Measurements from ENCODE around the gene PLCD3. TPM values are rescaled to one million over a fixed set of nuclear protein-coding genes. Genes with fewer than 3 reads are reported as not detected.

The PLCD3 gene
- total and polyA plus RNA-seq, 2 of the 13 experiments (the other 11 are each of a cell fraction or from before 2014, with no cell fraction given) = 11.3 to 39.1 TPM

GRCh38 chr17:45162025-45162687 lies 29.8 kb upstream of the PLCD3 start (continued):
- no peak for TF ChIP-seq KIAA2018 (CRISPR knock-in tag; IDR thresholded peaks at IDR 0.05; ENCODE audit: borderline replicate concordance)
- TF ChIP-seq NFKBIZ (CRISPR knock-in tag; IDR thresholded peaks at IDR 0.05) = no peak
- no peak for TF ChIP-seq KMT2B (CRISPR knock-in tag; IDR thresholded peaks at IDR 0.05)
- no peak for TF ChIP-seq ARID3A (IDR thresholded peaks at IDR 0.05; ENCODE audit: low read depth, low read length)
- no peak for TF ChIP-seq ZNF337 (CRISPR knock-in tag; IDR thresholded peaks at IDR 0.05; ENCODE audit: borderline replicate concordance, low read depth)
- TF ChIP-seq MIXL1 (CRISPR knock-in tag; IDR thresholded peaks at IDR 0.05) = no peak
- no peak for TF ChIP-seq ZNF3 (CRISPR knock-in tag; IDR thresholded peaks at IDR 0.05)
- TF ChIP-seq XRCC5 (optimal IDR thresholded peaks at IDR 0.05; ENCODE audit: low read length) = no peak
- TF ChIP-seq JUN (CRISPR knock-in tag; IDR thresholded peaks at IDR 0.05) = no peak
- no peak for TF ChIP-seq ZNF878 (CRISPR knock-in tag; IDR thresholded peaks at IDR 0.05)
- no peak for TF ChIP-seq NCOA2 (CRISPR knock-in tag; IDR thresholded peaks at IDR 0.05)
- no peak for TF ChIP-seq ZNF232 (CRISPR knock-in tag; IDR thresholded peaks at IDR 0.05; ENCODE audit: borderline replicate concordance)
- no peak for TF ChIP-seq FOXM1 (CRISPR knock-in tag; IDR thresholded peaks at IDR 0.05)
- no peak for TF ChIP-seq ZNF550 (CRISPR knock-in tag; IDR thresholded peaks at IDR 0.05; ENCODE audit: borderline replicate concordance)
- no peak for TF ChIP-seq ZBTB34 (CRISPR knock-in tag; IDR thresholded peaks at IDR 0.05)
- no peak for TF ChIP-seq MLXIP (CRISPR knock-in tag; IDR thresholded peaks at IDR 0.05; ENCODE audit: borderline replicate concordance)
